ENCODE measurements around the gene ORAI1.
A peak's percentile ranks its signal among the peaks of the same experiment; 100 is the strongest.
"Not testable (repeated sequence)": the region's sequence is repeated elsewhere in the genome, so short reads cannot be mapped to it uniquely, and the experiment has no call there.

The ORAI1 gene

DNA sequence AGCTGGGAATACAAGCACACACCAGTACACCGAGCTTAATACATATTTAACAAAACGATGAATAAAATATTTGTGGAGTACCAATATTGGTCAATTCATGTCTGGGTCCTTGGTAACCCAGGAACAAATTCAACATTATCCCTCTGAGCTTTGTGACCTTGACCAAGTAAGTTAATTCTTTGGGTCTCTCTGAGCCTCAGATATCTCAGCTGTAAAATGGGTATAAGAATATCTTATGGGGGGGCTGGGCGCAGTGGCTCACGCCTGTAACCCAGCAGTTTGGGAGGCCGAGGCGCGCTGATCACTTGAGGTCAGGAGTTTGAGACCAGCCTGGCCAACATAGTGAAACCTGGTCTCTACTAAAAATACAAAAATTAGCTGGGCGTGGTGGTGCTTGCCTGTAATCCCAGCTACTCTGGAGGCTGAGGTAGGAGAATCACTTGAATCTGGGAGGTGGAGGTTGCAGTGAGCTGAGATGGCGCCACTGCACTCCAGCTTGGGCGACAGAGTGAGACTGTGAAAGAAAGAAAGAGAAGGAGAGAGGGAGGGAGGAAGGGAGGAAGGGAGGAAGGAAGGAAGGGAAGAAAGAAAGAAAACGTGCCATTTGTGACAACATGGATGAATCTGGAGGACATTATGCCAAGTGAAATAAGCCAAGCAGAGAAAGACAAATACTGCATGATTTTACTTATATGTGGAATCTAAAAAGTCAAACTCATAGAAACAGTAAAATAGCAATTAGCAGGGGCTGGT, 35.2 kb downstream of the ORAI1 start:
- not testable (repeated sequence) for H3K9ac ChIP-seq (ENCODE audit: low read length); H3K36me3 ChIP-seq (ENCODE audit: control insufficient read depth, insufficient read depth, low read length); H3K27me3 ChIP-seq (ENCODE audit: control insufficient read depth, insufficient read depth, low read length); H3K4me3 ChIP-seq (ENCODE audit: low read length); H3K9me3 ChIP-seq (ENCODE audit: control insufficient read depth, low read length)
- peaks cover 13% of the 10 kb centered on the region for H3K4me1 ChIP-seq (ENCODE audit: control insufficient read depth, insufficient read depth, low read length)

GRCh38 chr12:121663610-121663929, 37.2 kb downstream of the ORAI1 start:
- Histone ChIP-seq H3K4me1 (ENCODE audit: control insufficient read depth, insufficient read depth, low read length) (peaks cover 11% of the 10 kb centered on the region), H3K4me3 (ENCODE audit: low read length) (no peak overlapping the region)

DNA sequence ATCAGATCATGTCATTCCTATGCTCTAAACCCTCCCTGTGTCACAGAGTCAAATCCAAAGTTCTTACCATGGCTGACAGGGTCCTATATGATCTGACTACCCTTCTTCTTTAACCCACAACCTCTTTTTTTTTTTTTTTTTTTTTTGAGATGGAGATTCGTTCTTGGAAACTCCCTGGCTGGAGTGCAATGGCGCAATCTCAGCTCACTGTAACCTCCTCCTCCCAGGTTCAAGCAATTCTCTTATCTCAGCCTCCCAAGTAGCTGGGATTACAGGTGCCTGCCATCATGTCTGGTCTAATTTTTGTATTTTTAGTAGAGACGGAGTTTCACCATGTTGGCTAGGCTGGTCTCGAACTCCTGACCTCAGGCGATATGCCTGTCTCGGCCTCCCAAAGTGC, 40.5 kb downstream of the ORAI1 start:
- H3K4me3 ChIP-seq (ENCODE audit: low read length); H3K27me3 ChIP-seq (ENCODE audit: control insufficient read depth, insufficient read depth, low read length): not testable (repeated sequence)

More at GRCh38 chr12:121663610-121663929, 37.2 kb downstream of the ORAI1 start:
- no peaks in the 10 kb centered on the region for H3K36me3 ChIP-seq (ENCODE audit: control insufficient read depth, insufficient read depth, low read length)
- H3K27me3 ChIP-seq (ENCODE audit: control insufficient read depth, insufficient read depth, low read length) = no peaks in the 10 kb centered on the region
- no peaks in the 10 kb centered on the region for H3K9me3 ChIP-seq (ENCODE audit: control insufficient read depth, low read length)
- no peak overlapping the region for H3K9ac ChIP-seq (ENCODE audit: low read length)

GRCh38 chr12:121668750-121669520, 42.6 kb downstream of the ORAI1 start:
- Histone ChIP-seq H3K36me3 (ENCODE audit: control insufficient read depth, insufficient read depth, low read length) (no peaks in the 10 kb centered on the region), H3K9me3 (ENCODE audit: control insufficient read depth, low read length) (no peaks in the 10 kb centered on the region), H3K4me3 (ENCODE audit: low read length) (no peak overlapping the region), H3K9ac (ENCODE audit: low read length) (no peak overlapping the region), H3K4me1 (ENCODE audit: control insufficient read depth, insufficient read depth, low read length) (peaks cover 14% of the 10 kb centered on the region), H3K27me3 (ENCODE audit: control insufficient read depth, insufficient read depth, low read length) (no peaks in the 10 kb centered on the region)

More for the DNA sequence above, 40.5 kb downstream of the ORAI1 start:
- not testable (repeated sequence) for H3K9ac ChIP-seq (ENCODE audit: low read length); H3K4me1 ChIP-seq (ENCODE audit: control insufficient read depth, insufficient read depth, low read length); H3K9me3 ChIP-seq (ENCODE audit: control insufficient read depth, low read length); H3K36me3 ChIP-seq (ENCODE audit: control insufficient read depth, insufficient read depth, low read length)

DNA sequence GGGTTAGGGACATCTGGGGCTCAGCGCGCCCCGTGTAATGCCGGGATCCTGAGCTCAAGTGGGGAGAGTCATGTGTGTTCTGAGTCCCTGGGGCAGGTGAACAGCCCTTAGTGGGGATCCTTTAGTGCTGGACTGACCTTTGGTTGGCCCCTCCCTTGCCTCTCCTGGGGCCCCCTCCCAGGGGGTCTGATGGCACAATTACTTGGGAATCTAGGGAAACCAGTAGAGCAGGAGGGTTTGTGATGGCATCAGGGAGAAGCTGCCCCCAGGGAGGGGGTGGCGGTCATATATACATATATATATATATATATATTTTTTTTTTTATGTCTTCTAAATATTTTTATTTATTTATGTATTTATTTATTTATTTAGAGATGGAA, 43.2 kb downstream of the ORAI1 start, which contains the start of gene MORN3:
Gene MORN3 (minus strand): TSS at position 134 of the 380 bp plus-strand sequence. CDS start 171 bp downstream, outside the sequence.
- Histone ChIP-seq H3K36me3 (ENCODE audit: control insufficient read depth, insufficient read depth, low read length) (no peaks in the 10 kb centered on the region), H3K9ac (ENCODE audit: low read length) (no peak within 1 kb of the TSS), H3K4me1 (ENCODE audit: control insufficient read depth, insufficient read depth, low read length) (peaks cover 14% of the 10 kb centered on the region), H3K27me3 (ENCODE audit: control insufficient read depth, insufficient read depth, low read length) (no peaks in the 10 kb centered on the region), H3K4me3 (ENCODE audit: low read length) (no peak within 1 kb of the TSS), H3K9me3 (ENCODE audit: control insufficient read depth, low read length) (no peaks in the 10 kb centered on the region)

DNA sequence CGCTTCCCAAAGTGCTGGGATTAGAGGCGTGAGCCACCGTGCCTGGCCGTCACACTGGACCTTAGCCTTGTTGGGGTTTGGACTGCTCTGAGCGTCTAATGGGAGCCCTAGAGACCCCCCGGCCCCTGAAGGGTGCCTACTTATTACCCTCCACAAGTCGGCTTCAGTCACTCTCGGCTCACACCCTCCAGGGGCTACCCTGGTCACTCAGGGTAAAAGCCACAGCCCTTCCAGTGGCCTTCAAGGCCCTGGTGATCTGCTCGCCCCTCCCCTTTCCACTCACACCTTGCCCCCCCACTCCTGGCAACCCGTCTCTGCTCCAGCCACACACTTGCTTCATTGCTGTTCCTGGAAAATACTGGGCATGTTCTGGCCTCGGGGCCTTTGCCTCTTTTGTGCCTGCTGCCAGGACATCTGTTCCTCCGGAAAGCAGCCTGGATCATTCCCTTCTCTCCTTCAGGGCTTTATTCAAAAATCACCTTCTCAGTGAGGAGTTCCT, 46.7 kb downstream of the ORAI1 start:
- Histone ChIP-seq H3K9ac (ENCODE audit: low read length) (peak overlapping the region; percentile 63), H3K27me3 (ENCODE audit: control insufficient read depth, insufficient read depth, low read length) (no peaks in the 10 kb centered on the region), H3K4me3 (ENCODE audit: low read length) (peak overlapping the region; percentile 45), H3K4me1 (ENCODE audit: control insufficient read depth, insufficient read depth, low read length) (peaks cover 14% of the 10 kb centered on the region), H3K36me3 (ENCODE audit: control insufficient read depth, insufficient read depth, low read length) (no peaks in the 10 kb centered on the region), H3K9me3 (ENCODE audit: control insufficient read depth, low read length) (no peaks in the 10 kb centered on the region)

DNA sequence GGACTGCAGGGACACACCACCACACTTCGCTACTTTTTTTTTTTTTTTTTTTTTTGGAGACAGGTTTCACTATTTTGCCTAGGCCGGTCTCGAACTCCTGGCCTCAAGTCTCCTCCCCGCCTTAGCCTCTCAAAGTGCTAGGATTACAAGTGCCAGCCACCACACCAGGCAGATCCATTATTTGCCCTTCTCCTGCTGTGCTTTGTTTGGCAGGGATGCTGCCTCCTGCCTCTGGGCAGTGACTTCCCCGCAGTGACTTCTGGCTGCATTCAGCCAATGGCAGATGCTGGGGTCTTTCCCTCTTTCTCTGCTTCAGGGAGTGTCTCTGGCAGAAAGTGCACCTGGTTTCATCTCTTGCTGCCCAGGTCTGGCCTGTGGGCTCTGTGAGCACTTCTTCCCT, 49.9 kb downstream of the ORAI1 start:
- no peaks in the 10 kb centered on the region for H3K9me3 ChIP-seq (ENCODE audit: control insufficient read depth, low read length)
- H3K36me3 ChIP-seq (ENCODE audit: control insufficient read depth, insufficient read depth, low read length) = no peaks in the 10 kb centered on the region
- H3K4me3 ChIP-seq (ENCODE audit: low read length) = no peak overlapping the region
- no peak overlapping the region for H3K9ac ChIP-seq (ENCODE audit: low read length)
- no peaks in the 10 kb centered on the region for H3K27me3 ChIP-seq (ENCODE audit: control insufficient read depth, insufficient read depth, low read length)
- H3K4me1 ChIP-seq (ENCODE audit: control insufficient read depth, insufficient read depth, low read length) = peaks cover 14% of the 10 kb centered on the region

- no peak overlapping the region for H3K9ac ChIP-seq (ENCODE audit: low read length)
- no peaks in the 10 kb centered on the region for H3K4me1 ChIP-seq (ENCODE audit: control insufficient read depth, insufficient read depth, low read length)
- no peak overlapping the region for H3K4me3 ChIP-seq (ENCODE audit: low read length)
- H3K36me3 ChIP-seq (ENCODE audit: control insufficient read depth, insufficient read depth, low read length) = no peaks in the 10 kb centered on the region
- H3K27me3 ChIP-seq (ENCODE audit: control insufficient read depth, insufficient read depth, low read length) = no peaks in the 10 kb centered on the region
- H3K9me3 ChIP-seq (ENCODE audit: control insufficient read depth, low read length) = no peaks in the 10 kb centered on the region
Observed at GRCh38 chr12:121678305-121678704, 52.0 kb downstream of the ORAI1 start.

DNA sequence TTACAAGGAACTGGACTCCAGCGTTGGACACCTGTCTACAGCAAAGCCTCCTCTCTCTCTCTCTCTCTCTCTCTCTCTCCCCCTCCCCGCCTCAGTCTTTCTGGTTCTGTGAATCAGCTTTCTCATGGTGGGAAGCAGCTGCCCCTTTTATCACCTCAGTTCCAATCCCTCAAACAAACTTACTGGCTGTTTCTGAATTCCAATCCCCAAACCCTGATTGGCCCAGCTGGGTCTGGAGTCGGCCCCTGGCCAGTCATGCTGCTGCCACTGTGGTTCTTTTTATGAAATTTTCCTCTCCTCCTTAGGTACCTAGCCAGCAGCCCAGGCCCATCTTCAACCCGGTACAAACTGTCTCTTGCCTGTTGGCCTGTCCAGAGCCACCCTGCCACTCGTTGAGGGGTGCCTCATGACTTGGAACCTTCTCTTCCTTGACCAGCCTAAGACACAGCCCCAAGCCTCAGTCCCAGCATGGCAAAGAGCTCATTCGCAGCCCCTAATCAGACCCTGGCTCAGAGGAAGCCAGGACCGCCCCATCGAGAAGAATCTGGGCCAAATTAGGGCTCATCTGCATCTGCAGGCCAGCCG, 52.5 kb downstream of the ORAI1 start:
- no peak overlapping the region for H3K9ac ChIP-seq (ENCODE audit: low read length)
- H3K27me3 ChIP-seq (ENCODE audit: control insufficient read depth, insufficient read depth, low read length) = no peaks in the 10 kb centered on the region
- H3K9me3 ChIP-seq (ENCODE audit: control insufficient read depth, low read length) = no peaks in the 10 kb centered on the region
- no peaks in the 10 kb centered on the region for H3K4me1 ChIP-seq (ENCODE audit: control insufficient read depth, insufficient read depth, low read length)
- no peaks in the 10 kb centered on the region for H3K36me3 ChIP-seq (ENCODE audit: control insufficient read depth, insufficient read depth, low read length)
- H3K4me3 ChIP-seq (ENCODE audit: low read length) = no peak overlapping the region

DNA sequence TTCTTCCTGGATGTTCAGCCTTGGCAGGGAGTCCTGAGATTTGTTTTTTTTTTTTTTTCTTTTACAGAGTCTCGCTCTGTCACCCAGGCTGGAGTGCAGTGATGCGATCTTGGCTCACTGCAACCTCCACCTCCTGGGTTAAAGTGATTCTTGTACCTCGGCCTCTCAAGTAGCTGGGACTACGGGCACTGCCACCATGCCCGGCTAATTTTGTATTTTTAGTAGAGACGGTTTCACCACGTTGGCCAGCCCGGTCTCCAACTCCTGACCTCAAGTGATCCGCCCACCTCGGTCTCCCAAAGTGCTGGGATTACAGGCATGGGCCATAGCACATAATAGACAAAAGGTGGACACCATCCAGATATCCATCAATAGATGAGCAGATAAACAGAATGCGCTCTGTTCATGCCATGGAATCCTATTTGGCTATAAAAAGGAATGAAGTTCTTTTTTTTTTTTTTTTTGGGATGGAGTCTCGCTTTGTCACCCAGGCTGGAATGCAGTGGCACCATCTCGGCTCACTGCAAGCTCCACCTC, 53.4 kb downstream of the ORAI1 start:
- H3K4me3 ChIP-seq (ENCODE audit: low read length); H3K27me3 ChIP-seq (ENCODE audit: control insufficient read depth, insufficient read depth, low read length); H3K9me3 ChIP-seq (ENCODE audit: control insufficient read depth, low read length); H3K9ac ChIP-seq (ENCODE audit: low read length); H3K4me1 ChIP-seq (ENCODE audit: control insufficient read depth, insufficient read depth, low read length); H3K36me3 ChIP-seq (ENCODE audit: control insufficient read depth, insufficient read depth, low read length): not testable (repeated sequence)

GRCh38 chr12:121688966-121689365, 62.6 kb downstream of the ORAI1 start:
- Histone ChIP-seq H3K4me1 (ENCODE audit: control insufficient read depth, insufficient read depth, low read length) (peaks cover 3% of the 10 kb centered on the region), H3K9me3 (ENCODE audit: control insufficient read depth, low read length) (no peaks in the 10 kb centered on the region), H3K27me3 (ENCODE audit: control insufficient read depth, insufficient read depth, low read length) (no peaks in the 10 kb centered on the region), H3K4me3 (ENCODE audit: low read length) (no peak overlapping the region), H3K36me3 (ENCODE audit: control insufficient read depth, insufficient read depth, low read length) (no peaks in the 10 kb centered on the region), H3K9ac (ENCODE audit: low read length) (no peak overlapping the region)

DNA sequence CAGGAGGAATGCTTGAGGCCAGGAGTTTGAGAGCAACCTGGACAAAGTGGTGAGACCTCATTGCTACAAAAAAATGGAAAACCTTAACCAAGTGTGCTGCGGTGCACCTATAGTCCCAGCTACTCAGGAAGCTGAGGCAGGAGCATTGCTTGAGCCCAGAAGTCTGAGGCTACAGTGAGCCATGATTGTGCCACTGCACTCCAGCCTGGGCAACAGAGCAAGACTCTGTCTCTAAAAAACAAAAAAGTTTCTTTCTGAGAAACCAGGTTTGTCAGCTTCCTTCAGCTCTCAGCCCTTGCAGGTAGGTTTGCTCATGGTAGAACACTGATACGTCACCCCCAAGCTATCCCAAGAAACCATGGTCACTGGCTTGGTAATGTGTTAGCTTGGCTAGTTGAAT, 63.1 kb downstream of the ORAI1 start:
- Histone ChIP-seq H3K9ac (ENCODE audit: low read length) (no peak overlapping the region), H3K9me3 (ENCODE audit: control insufficient read depth, low read length) (no peaks in the 10 kb centered on the region), H3K36me3 (ENCODE audit: control insufficient read depth, insufficient read depth, low read length) (no peaks in the 10 kb centered on the region), H3K4me3 (ENCODE audit: low read length) (no peak overlapping the region), H3K4me1 (ENCODE audit: control insufficient read depth, insufficient read depth, low read length) (peaks cover 3% of the 10 kb centered on the region), H3K27me3 (ENCODE audit: control insufficient read depth, insufficient read depth, low read length) (no peaks in the 10 kb centered on the region)
